ENCODE measurements around the gene GJA10.

GJA10 gene

DNA sequence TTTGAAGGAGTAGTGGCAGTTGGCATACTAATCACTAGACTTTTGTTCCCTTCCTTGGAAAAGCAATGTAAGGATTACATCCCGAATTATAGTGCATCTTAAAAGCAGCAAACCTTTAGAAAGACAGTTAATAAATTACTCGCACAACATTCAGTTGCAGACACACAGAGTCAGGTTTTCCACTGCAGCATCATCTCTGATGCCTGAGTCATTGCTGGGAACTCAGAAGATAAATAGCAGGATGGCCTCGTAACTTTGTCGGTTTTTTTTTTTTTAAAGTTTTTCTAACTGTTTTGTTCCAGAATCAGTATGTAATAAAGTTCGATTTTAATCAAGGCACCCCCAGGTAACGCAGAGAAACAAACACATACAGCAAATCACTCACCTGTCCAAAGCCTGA is 34.3 kb downstream of the GJA10 start:
- TF ChIP-seq, protein P1, sequence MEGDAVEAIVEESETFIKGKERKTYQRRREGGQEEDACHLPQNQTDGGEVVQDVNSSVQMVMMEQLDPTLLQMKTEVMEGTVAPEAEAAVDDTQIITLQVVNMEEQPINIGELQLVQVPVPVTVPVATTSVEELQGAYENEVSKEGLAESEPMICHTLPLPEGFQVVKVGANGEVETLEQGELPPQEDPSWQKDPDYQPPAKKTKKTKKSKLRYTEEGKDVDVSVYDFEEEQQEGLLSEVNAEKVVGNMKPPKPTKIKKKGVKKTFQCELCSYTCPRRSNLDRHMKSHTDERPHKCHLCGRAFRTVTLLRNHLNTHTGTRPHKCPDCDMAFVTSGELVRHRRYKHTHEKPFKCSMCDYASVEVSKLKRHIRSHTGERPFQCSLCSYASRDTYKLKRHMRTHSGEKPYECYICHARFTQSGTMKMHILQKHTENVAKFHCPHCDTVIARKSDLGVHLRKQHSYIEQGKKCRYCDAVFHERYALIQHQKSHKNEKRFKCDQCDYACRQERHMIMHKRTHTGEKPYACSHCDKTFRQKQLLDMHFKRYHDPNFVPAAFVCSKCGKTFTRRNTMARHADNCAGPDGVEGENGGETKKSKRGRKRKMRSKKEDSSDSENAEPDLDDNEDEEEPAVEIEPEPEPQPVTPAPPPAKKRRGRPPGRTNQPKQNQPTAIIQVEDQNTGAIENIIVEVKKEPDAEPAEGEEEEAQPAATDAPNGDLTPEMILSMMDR (conservative IDR thresholded peaks at IDR 0.05; ENCODE audit: low read depth, low read length) = no peak
- no peak overlapping the region for H3K4me3 ChIP-seq (ENCODE audit: low read length)
- DNase-seq (ENCODE audit: low read depth) = no peak

DNA sequence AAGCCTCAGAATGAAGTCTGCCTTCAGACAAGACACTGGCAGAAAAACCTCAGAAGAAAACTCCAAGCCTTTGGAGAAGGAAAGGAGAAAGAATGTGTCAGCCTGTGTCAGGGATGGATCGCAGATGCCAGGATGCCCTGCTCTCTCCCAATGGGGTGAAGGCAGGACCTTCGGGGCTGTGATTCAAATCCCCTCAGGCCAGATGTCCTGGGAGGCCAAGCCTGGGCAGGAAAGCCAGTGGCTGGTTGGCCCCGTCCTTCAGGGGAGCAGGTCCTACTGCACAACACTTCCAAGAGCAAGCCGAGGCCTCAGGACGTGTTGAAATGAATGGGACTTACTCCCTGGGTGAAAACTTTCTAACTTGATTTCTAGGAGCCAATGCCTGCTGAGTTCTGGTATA is 36.5 kb downstream of the GJA10 start:
- H3K4me3 ChIP-seq (ENCODE audit: low read length) = no peak overlapping the region
- TF ChIP-seq, protein P1 (conservative IDR thresholded peaks at IDR 0.05; ENCODE audit: low read depth, low read length) = no peak
- no peak for DNase-seq (ENCODE audit: low read depth)

DNA sequence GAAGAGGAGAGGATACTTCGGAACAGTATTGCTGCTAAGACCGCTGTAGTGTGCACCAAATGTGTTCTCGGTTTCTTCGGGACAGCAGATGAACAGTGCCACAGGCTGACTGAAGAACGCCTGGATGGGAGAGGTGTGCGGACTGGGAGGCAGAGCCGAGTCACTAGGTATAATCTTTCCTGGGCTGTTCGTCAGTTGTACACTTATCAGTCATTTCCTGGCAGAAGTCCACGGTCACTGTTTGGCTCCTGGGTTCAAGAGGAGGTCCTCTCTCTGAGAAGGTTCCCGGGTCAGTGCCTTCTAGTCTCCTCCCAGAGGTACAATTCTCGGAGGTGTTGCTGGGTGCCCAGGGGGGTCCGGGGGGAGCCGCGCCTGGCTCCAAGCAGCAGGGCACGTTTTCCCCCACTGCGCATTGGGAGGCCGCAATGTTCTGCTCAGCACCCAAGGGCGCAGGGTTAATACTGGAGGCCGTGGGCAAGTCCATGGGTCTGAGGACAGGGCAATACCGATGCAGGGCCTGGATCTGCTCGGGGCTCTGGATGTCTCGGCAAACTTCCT is 38.1 kb downstream of the GJA10 start:
- no peak overlapping the region for H3K4me3 ChIP-seq (ENCODE audit: low read length)
- TF ChIP-seq, protein P1 (conservative IDR thresholded peaks at IDR 0.05; ENCODE audit: low read depth, low read length) = no peak
- DNase-seq (ENCODE audit: low read depth) = no peak

DNA sequence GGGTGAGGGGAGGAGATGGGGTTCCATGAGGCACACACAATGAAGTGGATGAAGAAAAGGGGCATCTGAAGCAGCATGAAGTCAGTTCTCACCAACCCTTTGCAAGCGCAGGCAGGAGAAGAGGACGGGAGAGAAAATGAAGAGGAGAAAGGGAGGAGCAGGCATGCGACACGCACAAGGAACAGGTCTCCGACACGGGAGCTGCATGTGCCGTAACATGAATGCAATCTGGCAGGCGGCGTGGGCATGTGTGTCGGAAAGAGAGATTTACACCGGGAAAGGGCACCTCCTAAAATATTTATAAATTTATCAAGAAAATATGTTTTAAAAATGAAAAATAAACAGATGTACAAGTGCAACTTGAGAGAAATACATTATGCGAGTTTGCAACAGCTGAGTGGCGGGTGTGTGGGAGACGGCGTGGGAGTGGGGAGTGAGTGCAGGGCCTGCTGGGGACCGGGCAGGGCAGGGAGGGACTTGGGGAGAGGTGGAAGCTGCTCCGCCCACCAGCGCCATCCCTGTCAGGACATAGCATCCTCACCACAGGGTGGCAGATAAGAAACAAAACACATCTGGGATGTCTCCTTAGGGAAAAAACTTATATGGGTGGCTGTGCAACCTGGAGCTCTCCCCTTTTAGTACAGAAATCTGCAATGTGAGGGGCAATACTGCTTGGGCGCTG is 40.6 kb downstream of the GJA10 start:
- DNase-seq (ENCODE audit: low read depth) = no peak
- TF ChIP-seq, protein P1 (conservative IDR thresholded peaks at IDR 0.05; ENCODE audit: low read depth, low read length) = no peak

DNA sequence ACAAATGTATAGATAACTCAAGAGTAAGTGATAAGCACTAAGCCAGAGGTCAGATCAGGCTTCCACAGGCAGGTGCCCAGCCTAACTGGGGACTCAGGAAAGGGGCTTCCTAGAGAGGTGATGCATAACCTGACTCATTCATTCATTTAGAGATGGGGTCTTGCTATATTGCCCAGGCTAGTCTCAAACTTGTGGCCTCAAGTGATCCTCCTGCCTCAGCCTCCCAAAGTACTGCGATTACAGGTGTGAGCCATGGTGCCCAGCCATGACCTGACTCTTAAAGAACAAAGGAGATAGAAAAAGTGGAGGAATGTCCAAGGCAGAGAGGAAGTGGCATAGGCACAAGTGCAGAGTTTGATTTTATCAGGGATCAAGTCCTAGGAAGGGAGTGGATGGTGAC is 41.9 kb downstream of the GJA10 start:
- TF ChIP-seq, protein P1 (conservative IDR thresholded peaks at IDR 0.05; ENCODE audit: low read depth, low read length) = no peak
- no peak overlapping the region for H3K4me3 ChIP-seq (ENCODE audit: low read length)
- DNase-seq (ENCODE audit: low read depth) = no peak

More for the DNA sequence above, 40.6 kb downstream of the GJA10 start:
- H3K4me3 ChIP-seq (ENCODE audit: low read length) = no peak overlapping the region

DNA sequence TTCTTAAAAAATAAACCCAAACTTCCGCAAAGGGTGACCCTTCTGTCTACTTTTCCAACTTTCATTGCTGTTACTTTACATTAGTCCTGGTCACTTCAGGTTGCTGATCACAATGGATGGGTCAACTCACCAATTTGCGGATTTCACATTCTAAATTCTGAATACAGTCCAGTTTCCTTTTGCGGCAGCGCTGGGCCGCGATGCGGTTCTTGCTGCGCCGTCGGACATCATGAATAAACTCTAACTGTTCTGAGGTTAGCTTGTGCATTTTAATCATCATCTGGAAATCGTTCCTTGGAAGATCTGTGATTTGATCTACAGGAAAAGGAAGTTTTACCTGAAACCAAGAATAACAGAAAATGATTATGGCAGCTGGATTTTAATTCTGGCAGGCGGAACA is 43.7 kb downstream of the GJA10 start:
- no peak for DNase-seq (ENCODE audit: low read depth)
- H3K4me3 ChIP-seq (ENCODE audit: low read length) = no peak overlapping the region
- TF ChIP-seq, protein P1 (conservative IDR thresholded peaks at IDR 0.05; ENCODE audit: low read depth, low read length) = no peak

DNA sequence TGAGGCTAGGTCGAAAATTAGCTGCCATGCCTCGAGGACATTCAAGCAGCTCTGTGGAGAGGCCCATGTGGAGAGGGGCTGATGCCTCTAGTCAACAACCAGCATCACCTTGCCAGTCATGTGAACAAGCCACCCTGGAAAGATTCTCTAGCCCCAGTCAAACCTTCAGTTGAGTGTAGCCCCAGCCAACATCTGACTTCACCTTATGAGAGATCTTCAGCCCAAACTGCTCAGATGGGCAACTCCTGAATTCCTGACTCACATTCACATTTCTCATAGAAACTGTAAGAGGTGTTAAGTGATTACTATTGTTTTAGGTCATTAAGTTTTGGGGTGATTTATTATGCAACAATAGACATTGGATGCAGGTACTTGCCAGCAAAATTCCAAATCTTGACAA is 44.9 kb downstream of the GJA10 start:
- no peak for DNase-seq (ENCODE audit: low read depth)
- TF ChIP-seq, protein P1 (conservative IDR thresholded peaks at IDR 0.05; ENCODE audit: low read depth, low read length) = no peak

More for the DNA sequence above, 44.9 kb downstream of the GJA10 start:
- H3K4me3 ChIP-seq (ENCODE audit: low read length) = no peak overlapping the region

Data from retinal pigment epithelial cell (primary cell).